ENCODE results near the gene KLHDC2.
"Not testable (repeated sequence)": the region's sequence is repeated elsewhere in the genome, so short reads cannot be mapped to it uniquely, and the experiment has no call there.

The KLHDC2 gene, protein sequence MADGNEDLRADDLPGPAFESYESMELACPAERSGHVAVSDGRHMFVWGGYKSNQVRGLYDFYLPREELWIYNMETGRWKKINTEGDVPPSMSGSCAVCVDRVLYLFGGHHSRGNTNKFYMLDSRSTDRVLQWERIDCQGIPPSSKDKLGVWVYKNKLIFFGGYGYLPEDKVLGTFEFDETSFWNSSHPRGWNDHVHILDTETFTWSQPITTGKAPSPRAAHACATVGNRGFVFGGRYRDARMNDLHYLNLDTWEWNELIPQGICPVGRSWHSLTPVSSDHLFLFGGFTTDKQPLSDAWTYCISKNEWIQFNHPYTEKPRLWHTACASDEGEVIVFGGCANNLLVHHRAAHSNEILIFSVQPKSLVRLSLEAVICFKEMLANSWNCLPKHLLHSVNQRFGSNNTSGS
- total RNA-seq, result 37.5 to 83.3 reads per million in 2 experiments

GRCh38 chr14:49767571-49768300 lies at the start of gene KLHDC2:
Gene KLHDC2, plus strand, starts transcription at chr14:49768153. Its CDS starts 316 bp downstream, at chr14:49768469.
- peak; percentile 80 for DNase-seq (ENCODE audit: low read depth)

DNA sequence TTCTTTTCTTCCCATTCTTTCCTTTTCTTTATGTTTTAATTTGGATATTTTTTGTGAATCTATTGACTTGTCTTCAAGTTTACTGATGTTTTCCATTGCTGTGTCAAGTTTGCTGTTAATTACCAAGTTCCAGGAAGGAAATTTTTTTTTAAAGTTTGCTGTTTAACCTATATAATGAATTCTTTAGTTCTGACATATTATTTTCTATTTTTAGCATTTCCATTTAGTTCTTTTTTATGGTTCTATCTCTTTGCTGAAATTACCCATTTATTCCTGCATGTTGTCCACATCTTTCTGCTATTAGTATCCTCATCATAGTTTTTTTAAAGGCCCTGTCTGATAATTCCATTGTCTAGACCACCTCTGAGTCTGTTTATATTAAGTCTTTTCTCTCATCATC lies 47.2 kb upstream of the KLHDC2 start:
- no peak for DNase-seq (ENCODE audit: low read depth)

- DNase-seq (ENCODE audit: low read depth), result not testable (repeated sequence)
Measured at GRCh38 chr14:49721733-49722435, 46.1 kb upstream of the KLHDC2 start.

DNA sequence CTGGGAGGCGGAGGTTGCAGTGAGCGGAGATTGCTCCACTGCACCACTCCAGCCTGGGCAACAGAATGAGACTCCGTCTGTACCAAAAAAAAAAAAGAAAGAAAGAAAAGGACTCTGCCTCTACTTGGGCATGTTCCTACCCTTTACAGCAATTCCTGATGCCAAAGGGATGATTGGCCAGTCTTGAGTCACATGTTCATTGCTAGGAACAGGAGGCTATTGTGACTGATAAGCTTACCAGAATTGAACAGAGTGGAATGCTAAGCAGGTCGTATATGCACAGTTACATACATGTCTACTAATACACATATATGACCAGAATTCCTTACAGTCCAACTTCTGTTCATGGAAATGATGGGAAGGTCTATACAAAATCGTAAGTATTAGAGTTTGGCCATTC lies 40.8 kb upstream of the KLHDC2 start:
- no peak for DNase-seq (ENCODE audit: low read depth)

DNA sequence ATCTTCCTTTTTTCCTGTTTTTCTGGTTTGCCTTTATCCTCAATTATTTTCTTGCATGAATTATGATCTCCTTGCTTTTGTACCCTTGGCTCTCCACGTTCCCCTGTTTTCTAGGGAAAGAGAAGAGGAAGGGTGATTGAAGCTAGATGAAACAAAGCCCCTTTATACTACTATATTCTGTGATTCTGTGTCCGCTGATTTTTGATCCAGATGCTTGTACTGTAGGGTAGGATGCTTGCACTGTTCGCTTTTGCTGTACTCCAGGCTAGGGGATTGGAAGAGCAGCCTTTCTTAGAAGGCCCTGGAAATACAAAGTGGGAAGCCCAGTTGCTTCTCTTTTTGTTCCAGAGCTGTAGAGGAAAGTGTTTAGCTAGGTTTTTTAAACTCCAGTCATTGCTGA lies 35.1 kb upstream of the KLHDC2 start:
- DNase-seq (ENCODE audit: low read depth), result no peak

- no peak for DNase-seq (ENCODE audit: low read depth)
Measured at GRCh38 chr14:49733836-49734235, 34.1 kb upstream of the KLHDC2 start.

DNA sequence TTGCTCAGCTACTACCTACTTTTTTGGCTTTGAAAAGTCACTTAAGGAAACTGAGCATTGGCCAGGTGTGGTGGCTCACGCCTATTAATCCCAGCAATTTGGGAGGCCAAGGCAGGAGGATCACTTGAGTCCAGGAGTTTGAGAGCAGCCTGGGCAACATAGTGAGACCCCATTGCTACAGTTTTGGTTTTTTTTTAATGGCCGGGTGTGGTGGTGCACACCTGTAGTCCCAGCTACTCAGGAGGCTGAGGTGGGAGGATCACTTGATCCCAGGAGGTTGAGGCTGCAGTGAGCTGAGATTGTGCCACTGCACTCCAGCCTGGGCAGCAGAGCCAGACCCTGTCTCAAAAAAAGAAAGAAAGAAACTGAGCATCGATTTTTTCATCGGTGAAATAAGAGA lies 32.3 kb upstream of the KLHDC2 start:
- not testable (repeated sequence) for DNase-seq (ENCODE audit: low read depth)

GRCh38 chr14:49745191-49745590 lies 22.8 kb upstream of the KLHDC2 start:
- DNase-seq (ENCODE audit: low read depth), result no peak

GRCh38 chr14:49746476-49746875 lies 21.5 kb upstream of the KLHDC2 start:
- not testable (repeated sequence) for DNase-seq (ENCODE audit: low read depth)

DNA sequence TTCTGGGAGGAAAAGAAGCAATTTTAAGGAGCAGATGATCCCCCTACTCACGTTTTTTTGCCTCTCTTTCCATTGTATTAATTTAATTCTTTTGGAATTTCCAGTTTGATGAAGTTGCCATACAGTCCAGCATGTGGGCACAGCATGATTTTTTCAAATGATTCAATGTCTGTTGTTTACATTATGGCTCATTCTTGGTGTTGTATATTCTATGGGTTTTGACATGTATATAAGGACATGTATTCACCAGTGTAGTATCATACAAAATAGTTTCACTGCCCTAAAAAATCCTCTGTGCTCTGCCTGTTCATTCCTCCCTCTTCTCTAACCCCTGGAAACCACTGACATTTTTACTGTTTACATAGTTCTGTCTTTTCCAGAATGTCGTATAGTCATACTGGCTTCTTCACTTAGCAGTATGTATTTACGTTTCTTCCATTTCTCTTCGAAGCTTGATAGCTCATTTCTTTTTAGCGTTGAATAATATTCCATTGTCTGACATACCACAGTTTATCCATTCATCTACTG lies 13.3 kb upstream of the KLHDC2 start:
- no peak for DNase-seq (ENCODE audit: low read depth)

GRCh38 chr14:49755378-49755777 lies 12.6 kb upstream of the KLHDC2 start:
- DNase-seq (ENCODE audit: low read depth), result no peak

DNA sequence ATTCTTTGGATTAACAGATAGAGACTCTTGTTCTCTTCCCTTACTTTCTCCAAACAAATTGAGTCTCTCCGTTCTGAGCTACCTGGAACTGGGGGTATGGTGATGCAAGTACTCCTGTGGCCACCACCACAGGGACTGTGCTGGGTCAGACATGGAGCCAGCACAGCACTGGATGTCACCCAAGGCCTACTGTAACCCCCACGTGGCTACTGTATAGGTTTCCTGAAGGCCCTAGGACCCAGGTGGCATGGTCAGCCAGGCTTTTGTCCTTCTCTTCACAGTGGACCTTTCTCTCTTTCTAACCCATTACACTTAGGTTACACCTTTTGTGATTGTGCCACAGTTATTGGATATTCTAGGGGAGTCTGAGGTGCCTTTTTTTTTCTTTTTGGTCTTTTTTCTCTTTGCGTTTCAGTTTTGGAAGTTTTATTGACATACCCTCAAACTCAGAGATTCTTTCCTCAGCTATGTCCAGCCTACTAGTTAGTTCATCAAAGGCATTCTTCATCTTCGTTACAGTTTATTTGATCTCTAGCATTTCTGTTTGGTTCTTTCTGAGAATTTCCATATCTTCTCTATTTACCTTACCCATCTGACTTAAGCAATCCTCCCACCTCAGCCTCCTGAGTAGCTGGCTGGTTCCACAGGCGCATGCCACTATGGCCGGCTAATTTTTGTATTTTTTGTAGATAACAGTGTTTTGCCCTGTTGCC lies 6.0 kb upstream of the KLHDC2 start:
- DNase-seq (ENCODE audit: low read depth), result no peak

DNA sequence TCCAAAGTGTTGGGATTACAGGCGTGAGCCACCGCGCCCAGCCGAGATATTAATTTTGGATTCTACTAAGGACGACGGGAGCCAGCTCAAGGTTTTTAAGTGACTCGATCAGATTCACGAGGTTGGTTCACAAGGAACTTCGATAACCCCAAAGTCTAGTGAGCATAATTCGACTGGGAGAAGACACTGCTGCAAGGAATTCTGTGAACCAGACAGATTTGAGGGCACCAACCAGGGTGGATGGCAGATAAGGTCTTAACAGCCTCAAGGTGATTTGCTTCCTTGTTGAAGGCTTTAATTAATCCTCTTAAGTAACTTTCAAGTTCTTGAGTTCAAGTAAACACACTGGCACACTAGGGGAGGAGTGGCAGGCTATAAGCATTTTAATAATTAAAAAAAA lies 1.1 kb upstream of the KLHDC2 start:
- no peak for DNase-seq (ENCODE audit: low read depth)

DNA sequence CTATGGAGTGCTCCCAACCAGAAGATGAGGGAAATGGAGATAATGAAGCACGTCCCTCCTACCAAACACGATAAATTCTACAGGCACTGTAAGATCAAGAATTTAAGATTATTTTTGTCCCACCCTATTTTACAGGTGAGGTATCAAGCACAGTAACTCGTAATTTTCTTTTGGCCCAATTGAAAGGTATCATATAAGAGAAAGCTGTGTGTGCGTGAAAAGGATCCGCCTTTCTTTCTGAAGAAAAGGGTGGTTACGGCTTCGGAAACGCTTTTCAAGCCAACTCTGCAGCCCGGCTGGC lies 733 bp upstream of the KLHDC2 start:
- no peak for DNase-seq (ENCODE audit: low read depth)

- DNase-seq (ENCODE audit: low read depth), result peak; percentile 64
Measured at GRCh38 chr14:49768301-49769121, 558 bp downstream of the KLHDC2 start.

GRCh38 chr14:49769171-49769570 lies 1.2 kb downstream of the KLHDC2 start:
- DNase-seq (ENCODE audit: low read depth), result no peak

DNA sequence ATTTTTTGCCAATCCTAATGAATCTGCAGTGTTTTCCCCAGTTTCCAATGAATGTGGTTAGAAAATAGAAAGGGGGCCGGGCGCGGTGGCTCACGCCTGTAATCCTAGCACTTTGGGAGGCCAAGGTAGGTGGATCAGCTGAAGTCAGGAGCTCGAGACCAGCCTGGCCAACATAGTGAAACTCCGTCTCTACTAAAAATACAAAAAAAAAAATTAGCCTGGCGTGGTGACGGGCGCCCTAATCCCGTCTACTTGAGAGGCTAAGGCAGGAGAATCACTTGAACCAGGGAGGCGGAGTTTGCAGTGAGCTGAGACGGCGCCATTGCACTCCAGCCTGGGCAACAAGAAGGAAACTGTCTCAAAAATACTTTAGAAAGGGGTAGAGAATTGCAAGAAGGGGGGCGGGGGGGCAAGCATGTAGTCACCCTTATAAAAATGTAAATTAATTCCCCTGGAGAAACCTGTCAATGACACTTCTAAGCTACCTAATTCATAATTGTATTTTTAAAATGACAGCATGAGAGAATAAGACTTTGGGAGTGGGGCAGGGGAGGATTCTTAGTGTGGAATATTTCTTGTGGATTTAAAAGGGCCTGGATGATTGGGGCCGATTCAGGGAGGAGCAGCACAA lies 1.7 kb downstream of the KLHDC2 start:
- no peak for DNase-seq (ENCODE audit: low read depth)

DNA sequence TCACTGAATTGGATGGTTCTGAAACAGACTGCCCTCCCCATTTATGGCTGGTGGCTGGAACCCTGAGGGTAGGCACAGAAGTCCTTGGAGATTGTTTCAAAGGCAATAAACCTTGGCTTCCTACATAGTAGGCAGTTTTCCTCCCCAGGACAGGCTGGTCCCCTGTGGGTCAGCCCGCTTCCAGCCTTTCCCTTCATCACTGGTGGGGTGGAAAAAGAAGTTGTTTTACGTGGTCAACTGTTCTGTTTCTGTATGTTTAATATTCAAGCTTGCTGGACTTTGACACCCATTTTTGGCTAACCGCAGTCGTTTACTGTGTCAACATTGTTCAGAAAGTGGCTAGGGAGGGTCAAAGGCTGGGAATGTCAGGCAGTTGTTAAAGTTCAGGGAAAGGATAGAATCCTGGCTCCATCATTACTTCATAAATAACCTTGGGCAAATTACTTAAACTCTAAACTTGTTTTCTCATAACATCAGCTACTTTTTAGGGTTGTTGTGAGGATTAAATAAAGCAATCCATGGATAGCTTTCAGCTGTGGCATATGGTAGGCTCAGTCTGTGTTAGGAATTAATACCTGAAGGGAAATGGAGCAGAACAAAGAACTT lies 2.4 kb downstream of the KLHDC2 start:
- no peak for DNase-seq (ENCODE audit: low read depth)

DNA sequence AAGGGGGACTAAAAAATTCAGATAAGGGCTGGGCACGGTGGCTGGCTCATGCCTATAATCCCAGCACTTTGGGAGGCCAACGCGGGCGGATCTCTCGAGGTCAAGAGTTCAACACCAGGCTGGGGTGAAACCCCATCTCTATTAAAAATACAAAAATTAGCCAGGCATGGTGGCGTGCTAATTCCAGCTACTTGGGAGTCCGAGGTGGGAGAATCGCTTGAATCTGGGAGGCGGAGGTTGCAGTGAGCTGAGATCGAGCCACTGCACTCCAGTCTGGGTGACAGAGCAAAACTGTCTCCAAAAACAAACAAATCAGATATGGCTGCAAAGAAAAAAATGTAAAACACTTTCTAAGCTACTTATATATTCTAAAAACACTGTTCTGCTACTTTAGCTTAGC lies 3.7 kb downstream of the KLHDC2 start:
- not testable (repeated sequence) for DNase-seq (ENCODE audit: low read depth)

DNA sequence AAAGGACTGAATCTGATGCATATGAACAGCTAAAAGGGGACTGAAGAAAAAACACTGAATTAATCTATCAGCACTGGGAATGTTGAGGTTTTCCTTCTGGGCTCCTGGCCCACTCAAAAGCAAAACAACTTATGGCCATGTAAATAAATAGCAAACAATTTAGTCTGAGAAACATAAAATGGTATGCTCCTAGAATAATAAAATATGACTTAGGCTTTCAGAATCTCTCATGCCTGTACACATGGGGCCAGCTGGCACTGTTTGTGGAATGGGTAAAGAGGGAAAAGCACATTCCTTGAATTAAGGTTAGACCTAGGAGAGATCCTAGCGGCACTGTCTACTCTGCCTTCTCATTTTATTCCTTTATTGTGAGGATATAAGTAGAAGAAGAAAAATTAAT lies 6.2 kb downstream of the KLHDC2 start:
- no peak for DNase-seq (ENCODE audit: low read depth)
